H9 (cell line): Measurements from ENCODE around the gene CCND3. TPM values are rescaled to one million over a fixed set of nuclear protein-coding genes. Genes with fewer than 3 reads are reported as not detected.

Source experiments
- DNase-seq: peaks from one replicate; pipeline ENCODE4 v3.0.0-alpha.2; 2017
- H2AFZ ChIP-seq: one replicate; pipeline ENCODE4 v1.6.1; 2013; ENCODE audit warnings: mild to moderate bottlenecking, low read length, control low read depth, moderate library complexity
- H2AK5ac ChIP-seq: 2 replicates; pipeline ENCODE4 v1.6.1; 2013; ENCODE audit warnings: low read length, control low read depth, mixed read lengths; ENCODE audit not compliant: insufficient read length
- H2BK120ac ChIP-seq: one replicate; pipeline ENCODE4 v1.6.1; 2013; ENCODE audit warnings: low read depth, mild to moderate bottlenecking, low read length, control low read depth, inconsistent platforms; ENCODE audit not compliant: poor library complexity, severe bottlenecking
- H2BK12ac ChIP-seq: 2 replicates; pipeline ENCODE4 v1.6.1; 2013; ENCODE audit warnings: low read length, control low read depth, mixed read lengths, low read depth; ENCODE audit not compliant: insufficient read length
- H2BK15ac ChIP-seq: 2 replicates; pipeline ENCODE4 v1.6.1; 2013; ENCODE audit warnings: low read depth, low read length, control low read depth
- H2BK20ac ChIP-seq: one replicate; pipeline ENCODE4 v1.6.1; 2013; ENCODE audit warnings: low read depth, mild to moderate bottlenecking, low read length, control low read depth, inconsistent platforms; ENCODE audit not compliant: poor library complexity, severe bottlenecking
- H2BK5ac ChIP-seq: 2 replicates; pipeline ENCODE4 v1.6.1; 2013; ENCODE audit warnings: low read length, control low read depth, mixed read lengths; ENCODE audit not compliant: insufficient read length
- H3K14ac ChIP-seq: 2 replicates; pipeline ENCODE4 v1.6.1; 2013; ENCODE audit warnings: low read length, control low read depth; ENCODE audit not compliant: insufficient read depth
- H3K18ac ChIP-seq: 2 replicates; pipeline ENCODE4 v1.6.1; 2013; ENCODE audit warnings: low read depth, mild to moderate bottlenecking, mixed read lengths, low read length, control low read depth; ENCODE audit not compliant: insufficient read length
- H3K23ac ChIP-seq: 2 replicates; pipeline ENCODE4 v1.6.1; 2013; ENCODE audit warnings: low read length, control low read depth, mixed read lengths, low read depth; ENCODE audit not compliant: insufficient read length
- H3K23me2 ChIP-seq: 2 replicates; pipeline ENCODE4 v1.6.1; 2013; ENCODE audit warnings: low read depth, mild to moderate bottlenecking, mixed read lengths, low read length, control low read depth; ENCODE audit not compliant: insufficient read length, poor library complexity, severe bottlenecking
- H3K27ac ChIP-seq: 2 replicates; pipeline ENCODE4 v1.5.1; 2013; ENCODE audit warnings: low read length, control low read depth, mixed read lengths, low read depth; ENCODE audit not compliant: insufficient read length
- H3K27me3 ChIP-seq: 2 replicates; pipeline ENCODE4 v1.6.1; 2013; ENCODE audit warnings: low read length, control low read depth, inconsistent platforms; ENCODE audit not compliant: insufficient read depth
- H3K4ac ChIP-seq: 2 replicates; pipeline ENCODE4 v1.6.1; 2013; ENCODE audit warnings: low read depth, mild to moderate bottlenecking, control low read depth, inconsistent platforms, low read length, moderate library complexity
- H3K4me1 ChIP-seq: 2 replicates; pipeline ENCODE4 v1.6.1; 2013; ENCODE audit warnings: low read length, control low read depth, inconsistent platforms; ENCODE audit not compliant: insufficient read depth
- H3K4me2 ChIP-seq: 2 replicates; pipeline ENCODE4 v1.6.1; 2013; ENCODE audit warnings: low read length, control low read depth, mixed read lengths; ENCODE audit not compliant: insufficient read length, insufficient read depth
- H3K56ac ChIP-seq: 2 replicates; pipeline ENCODE4 v1.6.1; 2013; ENCODE audit warnings: low read depth, mild to moderate bottlenecking, mixed read lengths, low read length, control low read depth; ENCODE audit not compliant: insufficient read length
- H3K79me1 ChIP-seq: 2 replicates; pipeline ENCODE4 v1.6.1; 2013; ENCODE audit warnings: low read depth, mild to moderate bottlenecking, moderate library complexity, low read length, control low read depth, inconsistent platforms; ENCODE audit not compliant: insufficient read depth, poor library complexity, severe bottlenecking
- H3K79me2 ChIP-seq: 2 replicates; pipeline ENCODE4 v1.6.1; 2013; ENCODE audit warnings: low read length, control low read depth, inconsistent platforms; ENCODE audit not compliant: insufficient read depth
- H3K9ac ChIP-seq: 2 replicates; pipeline ENCODE4 v1.6.1; 2013; ENCODE audit warnings: low read length, control low read depth, mixed read lengths; ENCODE audit not compliant: insufficient read length; ENCODE audit errors: extremely low read depth
- H3K9me3 ChIP-seq: one replicate; pipeline ENCODE4 v1.6.1; 2013; ENCODE audit warnings: low read depth, low read length, inconsistent platforms; ENCODE audit not compliant: control insufficient read depth
- H3T11ph ChIP-seq: one replicate; pipeline ENCODE4 v1.6.1; 2013; ENCODE audit warnings: mild to moderate bottlenecking, low read length, control low read depth, inconsistent platforms
- H4K20me1 ChIP-seq: one replicate; pipeline ENCODE4 v1.6.1; 2013; ENCODE audit not compliant: control insufficient read depth, insufficient read length, insufficient read depth
- H4K5ac ChIP-seq: 2 replicates; pipeline ENCODE4 v1.6.1; 2013; ENCODE audit warnings: low read depth, mild to moderate bottlenecking, mixed read lengths, low read length, control low read depth; ENCODE audit not compliant: insufficient read length
- H4K8ac ChIP-seq: replicated peaks from 2 replicates; pipeline ENCODE4 v1.6.1; 2013; ENCODE audit warnings: low read length, control low read depth, mixed read lengths, low read depth; ENCODE audit not compliant: insufficient read length
- H4K91ac ChIP-seq: 2 replicates; pipeline ENCODE4 v1.6.1; 2013; ENCODE audit warnings: low read depth, mild to moderate bottlenecking, moderate library complexity, mixed read lengths, low read length, control low read depth; ENCODE audit not compliant: insufficient read length
- H3K27ac Mint-ChIP-seq, 3 experiments: 2 replicates in 2 of 3; 3 replicates in 1 of 3; pipeline ENCODE4 v1.8.0; 2020 to 2021; ENCODE audit warnings: mixed read lengths in 3 of 3, mild to moderate bottlenecking in 1 of 3, moderate library complexity in 1 of 3
- H3K27me3 Mint-ChIP-seq: 2 replicates; pipeline ENCODE4 v1.8.0; 2021; ENCODE audit warnings: low read depth, mild to moderate bottlenecking, moderate library complexity, mixed read lengths
- H3K36me3 Mint-ChIP-seq, 3 experiments: 2 replicates in 2 of 3; 3 replicates in 1 of 3; pipeline ENCODE4 v1.8.0; 2020 to 2021; ENCODE audit warnings: low read depth in 3 of 3, mixed read lengths in 3 of 3; ENCODE audit not compliant: insufficient read depth in 1 of 3
- H3K4me1 Mint-ChIP-seq, 2 experiments: 2 replicates each; pipeline ENCODE4 v1.8.0; 2020; ENCODE audit warnings: mixed read lengths in 2 of 2
- H3K4me3 Mint-ChIP-seq, 2 experiments: 2 replicates in 1 of 2; 3 replicates in 1 of 2; pipeline ENCODE4 v1.8.0; 2020 to 2021; ENCODE audit warnings: mild to moderate bottlenecking in 2 of 2, mixed read lengths in 2 of 2, moderate library complexity in 1 of 2
- H3K9me3 Mint-ChIP-seq, 2 experiments: 2 replicates in 1 of 2; 3 replicates in 1 of 2; pipeline ENCODE4 v1.8.0; 2020; ENCODE audit warnings: mild to moderate bottlenecking in 2 of 2, mixed read lengths in 2 of 2, moderate library complexity in 1 of 2
- CTCF ChIP-seq: fragments of 200-600 bp; sonication (generic); conservative IDR thresholded peaks from 3 replicates; pipeline ENCODE4 v1.8.0; 2021; ENCODE audit warnings: antibody characterized with exemption, mild to moderate bottlenecking
- WGBS: extraction: QIAGEN DNeasy Blood & Tissue Kit; methylation state at CpG from one replicate; pipeline ENCODE4 v1.1.7; 2013; ENCODE audit warnings: missing lambda C conversion rate, low lambda C conversion rate, mixed read lengths; ENCODE audit not compliant: insufficient read length; ENCODE audit errors: extremely low coverage; 5-methylcytosine and 5-hydroxymethylcytosine counted together
- total RNA-seq: library from RNA; stranded (reverse); gene quantifications from 2 replicates; pipeline ENCODE4 v1.2.1, GENCODE V29; 2021

CCND3 gene
- total RNA-seq, 1 experiment from 2014 or later, result 24.2 TPM

GRCh38 chr6:41954668-41955067, 13.1 kb upstream of the CCND3 start:
- H3K9ac ChIP-seq, result no peak overlapping the region
- H3K18ac ChIP-seq, result no peak overlapping the region
- H3K79me1 ChIP-seq, result no peaks in the 10 kb centered on the region
- H3K4ac ChIP-seq, result no peak overlapping the region
- no peak overlapping the region for H2BK20ac ChIP-seq
- H2BK120ac ChIP-seq, result no peak overlapping the region
- H2BK15ac ChIP-seq, result no peak overlapping the region
- H2BK12ac ChIP-seq, result no peak overlapping the region
- no peaks in the 10 kb centered on the region for H3K23me2 ChIP-seq
- Mint-ChIP-seq H3K27ac (no peak overlapping the region), H3K36me3 (no peaks in the 10 kb centered on the region), H3K4me1 (peaks cover 0 to 6% of the 10 kb centered on the region in 2 experiments; a peak in 1 of 4 replicates), H3K4me3 (no peak overlapping the region), H3K27me3 (no peaks in the 10 kb centered on the region), H3K9me3 (no peaks in the 10 kb centered on the region)
- H2BK5ac ChIP-seq, result no peak overlapping the region
- TF ChIP-seq CTCF, result no peak
- H4K5ac ChIP-seq, result no peak overlapping the region
- DNase-seq, result no peak
- H2AFZ ChIP-seq, result no peak overlapping the region
- H4K8ac ChIP-seq, result no peak overlapping the region
- H3K27ac ChIP-seq, result no peak overlapping the region
- no peaks in the 10 kb centered on the region for H3K27me3 ChIP-seq
- no peak overlapping the region for H3K14ac ChIP-seq
- H3K56ac ChIP-seq, result no peak overlapping the region
- H4K20me1 ChIP-seq, result no peaks in the 10 kb centered on the region
- no peaks in the 10 kb centered on the region for H3K9me3 ChIP-seq
- no peaks in the 10 kb centered on the region for H3K4me1 ChIP-seq
- no peak overlapping the region for H4K91ac ChIP-seq
- H3K4me2 ChIP-seq, result no peak overlapping the region
- H3K79me2 ChIP-seq, result no peaks in the 10 kb centered on the region
- no peak overlapping the region for H3K23ac ChIP-seq
- H2AK5ac ChIP-seq, result no peak overlapping the region
- no peak overlapping the region for H3T11ph ChIP-seq
- no CpG with 5 or more reads among the region's 2 CpGs for WGBS
